ENCODE results near the gene RAB11FIP3.

GRCh38 chr16:392450-393030, 32.9 kb upstream of the RAB11FIP3 start:
- TF ChIP-seq CTCF (IDR thresholded peaks at IDR 0.05) (no peak), POLR2AphosphoS5 (IDR thresholded peaks at IDR 0.05) (no peak), POLR2A (IDR thresholded peaks at IDR 0.05) (no peak)

All from prostate gland (tissue), 2 donors.